Mesothelial cell of epicardium (in vitro differentiated cells): ENCODE data around the gene NHSL1. TPM values are rescaled to one million over a fixed set of nuclear protein-coding genes. Genes with fewer than 3 reads are reported as not detected.

Experiments
- DNase-seq, 2 experiments: peaks; one replicate each; pipeline ENCODE4 v3.0.0; 2021; ENCODE audit warnings: low spot score in 2 of 2; ENCODE audit not compliant: unreplicated experiment in 2 of 2
- H3K27ac Mint-ChIP-seq: 2 replicates; pipeline ENCODE4 v1.8.0; 2021; ENCODE audit warnings: mixed read lengths
- H3K27me3 Mint-ChIP-seq: 2 replicates; pipeline ENCODE4 v1.8.0; 2021; ENCODE audit warnings: low read depth, mixed read lengths
- H3K36me3 Mint-ChIP-seq: 2 replicates; pipeline ENCODE4 v1.8.0; 2021; ENCODE audit warnings: mixed read lengths
- H3K4me1 Mint-ChIP-seq: 2 replicates; pipeline ENCODE4 v1.8.0; 2021; ENCODE audit warnings: mixed read lengths
- H3K4me3 Mint-ChIP-seq: 2 replicates; pipeline ENCODE4 v1.8.0; 2021; ENCODE audit warnings: mild to moderate bottlenecking, moderate library complexity, mixed read lengths
- H3K9me3 Mint-ChIP-seq: 2 replicates; pipeline ENCODE4 v1.8.0; 2021; ENCODE audit warnings: mixed read lengths
- CTCF ChIP-seq: fragments of 200-600 bp; sonication (generic); IDR thresholded peaks from one replicate; pipeline ENCODE4 v1.5.0; 2021; ENCODE audit warnings: antibody characterized with exemption; ENCODE audit not compliant: unreplicated experiment
- total RNA-seq: library from RNA; stranded (reverse); gene quantifications from 3 replicates; pipeline ENCODE4 v1.2.1, GENCODE V29; 2021

The NHSL1 gene
- total RNA-seq, 1 donor from 2014 or later: 68.0 TPM

- peak overlapping the region; percentile 89 for H3K4me3 Mint-ChIP-seq
- no peak for DNase-seq
- H3K9me3 Mint-ChIP-seq: no peaks in the 10 kb centered on the region
- peaks cover 38% of the 10 kb centered on the region for H3K36me3 Mint-ChIP-seq
- peak overlapping the region; percentile 51 for H3K27ac Mint-ChIP-seq
- no peaks in the 10 kb centered on the region for H3K27me3 Mint-ChIP-seq
- TF ChIP-seq CTCF: no peak
- peaks cover 17% of the 10 kb centered on the region for H3K4me1 Mint-ChIP-seq
Observed at GRCh38 chr6:138405816-138406413, 93.4 kb downstream of the NHSL1 start.

GRCh38 chr6:138404666-138405337 lies 94.5 kb downstream of the NHSL1 start:
- peaks cover 17% of the 10 kb centered on the region for H3K4me1 Mint-ChIP-seq
- H3K9me3 Mint-ChIP-seq: no peaks in the 10 kb centered on the region
- TF ChIP-seq CTCF: no peak
- H3K36me3 Mint-ChIP-seq: peaks cover 30% of the 10 kb centered on the region
- DNase-seq: peak in 1 of 2 experiments; percentile 48
- peak overlapping the region; percentile 89 for H3K4me3 Mint-ChIP-seq
- H3K27ac Mint-ChIP-seq: peak overlapping the region; percentile 62
- no peaks in the 10 kb centered on the region for H3K27me3 Mint-ChIP-seq

- H3K36me3 Mint-ChIP-seq: peaks cover 23% of the 10 kb centered on the region
- DNase-seq: peak; percentile 90 to 91
- H3K27ac Mint-ChIP-seq: peak within 1 kb of the TSS; percentile 93
- peaks cover 19% of the 10 kb centered on the region for H3K4me1 Mint-ChIP-seq
- peak within 1 kb of the TSS; percentile 89 for H3K4me3 Mint-ChIP-seq
- no peaks in the 10 kb centered on the region for H3K9me3 Mint-ChIP-seq
- no peaks in the 10 kb centered on the region for H3K27me3 Mint-ChIP-seq
- TF ChIP-seq CTCF: peak; percentile 61
Observed at GRCh38 chr6:138403801-138404665, 95.3 kb downstream of the NHSL1 start, which contains the start of gene HEBP2. Gene HEBP2 (plus strand): TSS chr6:138404223. CDS start chr6:138404496, 273 bp downstream.

- no peak for TF ChIP-seq CTCF
- Mint-ChIP-seq H3K36me3 (peaks cover 16% of the 10 kb centered on the region), H3K9me3 (no peaks in the 10 kb centered on the region), H3K27me3 (no peaks in the 10 kb centered on the region), H3K4me3 (peak overlapping the region; percentile 76), H3K4me1 (peaks cover 19% of the 10 kb centered on the region), H3K27ac (peak overlapping the region; percentile 93)
- DNase-seq: peak in 1 of 2 experiments; percentile 58
Observed at GRCh38 chr6:138403324-138403800, 95.9 kb downstream of the NHSL1 start.

GRCh38 chr6:138402838-138403187 lies 96.5 kb downstream of the NHSL1 start:
- TF ChIP-seq CTCF: no peak
- Mint-ChIP-seq H3K4me3 (peak overlapping the region; percentile 76), H3K36me3 (peaks cover 13% of the 10 kb centered on the region), H3K27me3 (no peaks in the 10 kb centered on the region), H3K27ac (no peak overlapping the region), H3K4me1 (peaks cover 20% of the 10 kb centered on the region), H3K9me3 (no peaks in the 10 kb centered on the region)
- DNase-seq: no peak
